ENCODE measurements around the gene MATK. TPM values are rescaled to one million over a fixed set of nuclear protein-coding genes. Genes with fewer than 3 reads are reported as not detected.

MATK gene
- total and polyA plus RNA-seq, 2 donors, result 12.0 to 16.2 TPM

GRCh38 chr19:3738477-3739220 lies 47.5 kb downstream of the MATK start:
- Histone ChIP-seq H3K27me3 (ENCODE audit: control insufficient read depth in 2 of 2, insufficient read depth in 1 of 2, low read length in 1 of 2) (no peaks in the 10 kb centered on the region), H3K27ac (ENCODE audit: low read depth in 1 of 2, low read length in 1 of 2) (no peak overlapping the region), H3K36me3 (ENCODE audit: control insufficient read depth in 2 of 2, insufficient read depth in 2 of 2, low read length in 1 of 2) (no peaks in the 10 kb centered on the region), H3K9me3 (ENCODE audit: control insufficient read depth in 2 of 2, insufficient read depth in 1 of 2, low read length in 1 of 2) (no peaks in the 10 kb centered on the region), H3K4me1 (ENCODE audit: control insufficient read depth in 2 of 2, insufficient read depth in 2 of 2, low read length in 2 of 2) (no peaks in the 10 kb centered on the region), H3K4me3 (ENCODE audit: low read length in 2 of 2) (no peak overlapping the region)
- WGBS, result 96% methylated on average over 32 of the region's 32 CpGs
- no peak for DNase-seq (ENCODE audit: low read depth in 6 of 9, low spot score in 9 of 9)

- Histone ChIP-seq H3K36me3 (ENCODE audit: control insufficient read depth in 2 of 2, insufficient read depth in 2 of 2, low read length in 1 of 2) (no peaks in the 10 kb centered on the region), H3K9me3 (ENCODE audit: control insufficient read depth in 2 of 2, insufficient read depth in 1 of 2, low read length in 1 of 2) (no peaks in the 10 kb centered on the region), H3K27me3 (ENCODE audit: control insufficient read depth in 2 of 2, insufficient read depth in 1 of 2, low read length in 1 of 2) (no peaks in the 10 kb centered on the region), H3K4me3 (ENCODE audit: low read length in 2 of 2) (no peak overlapping the region), H3K4me1 (ENCODE audit: control insufficient read depth in 2 of 2, insufficient read depth in 2 of 2, low read length in 2 of 2) (no peaks in the 10 kb centered on the region), H3K27ac (ENCODE audit: low read depth in 1 of 2, low read length in 1 of 2) (no peak overlapping the region)
- no peak for DNase-seq (ENCODE audit: low read depth in 6 of 9, low spot score in 9 of 9)
- 95% methylated on average over 10 of the region's 10 CpGs for WGBS
Measured at GRCh38 chr19:3737487-3738205, 48.5 kb downstream of the MATK start.

- no peak for DNase-seq (ENCODE audit: low read depth in 6 of 9, low spot score in 9 of 9)
- no peaks in the 10 kb centered on the region for H3K27me3 ChIP-seq (ENCODE audit: control insufficient read depth in 2 of 2, insufficient read depth in 1 of 2, low read length in 1 of 2)
- H3K4me1 ChIP-seq (ENCODE audit: control insufficient read depth in 2 of 2, insufficient read depth in 2 of 2, low read length in 2 of 2), result no peaks in the 10 kb centered on the region
- no peaks in the 10 kb centered on the region for H3K36me3 ChIP-seq (ENCODE audit: control insufficient read depth in 2 of 2, insufficient read depth in 2 of 2, low read length in 1 of 2)
- H3K27ac ChIP-seq (ENCODE audit: low read depth in 1 of 2, low read length in 1 of 2), result no peak overlapping the region
- H3K4me3 ChIP-seq (ENCODE audit: low read length in 2 of 2), result no peak overlapping the region
- no peaks in the 10 kb centered on the region for H3K9me3 ChIP-seq (ENCODE audit: control insufficient read depth in 2 of 2, insufficient read depth in 1 of 2, low read length in 1 of 2)
- 93% methylated on average over 21 of the region's 21 CpGs for whole genome bisulfite sequencing
Measured at GRCh38 chr19:3736106-3736724, 50.0 kb downstream of the MATK start.

GRCh38 chr19:3734310-3734600 lies 51.9 kb downstream of the MATK start:
- Histone ChIP-seq H3K4me3 (ENCODE audit: low read length in 2 of 2) (no peak overlapping the region), H3K4me1 (ENCODE audit: control insufficient read depth in 2 of 2, insufficient read depth in 2 of 2, low read length in 2 of 2) (no peaks in the 10 kb centered on the region), H3K27ac (ENCODE audit: low read depth in 1 of 2, low read length in 1 of 2) (no peak overlapping the region), H3K36me3 (ENCODE audit: control insufficient read depth in 2 of 2, insufficient read depth in 2 of 2, low read length in 1 of 2) (no peaks in the 10 kb centered on the region), H3K9me3 (ENCODE audit: control insufficient read depth in 2 of 2, insufficient read depth in 1 of 2, low read length in 1 of 2) (no peaks in the 10 kb centered on the region), H3K27me3 (ENCODE audit: control insufficient read depth in 2 of 2, insufficient read depth in 1 of 2, low read length in 1 of 2) (no peaks in the 10 kb centered on the region)
- 96% methylated on average over 14 of the region's 14 CpGs for WGBS
- no peak for DNase-seq (ENCODE audit: low read depth in 6 of 9, low spot score in 9 of 9)

GRCh38 chr19:3733549-3734309 lies 52.5 kb downstream of the MATK start:
- 86% methylated on average over 20 of the region's 20 CpGs for WGBS
- Histone ChIP-seq H3K36me3 (ENCODE audit: control insufficient read depth in 2 of 2, insufficient read depth in 2 of 2, low read length in 1 of 2) (no peaks in the 10 kb centered on the region), H3K9me3 (ENCODE audit: control insufficient read depth in 2 of 2, insufficient read depth in 1 of 2, low read length in 1 of 2) (no peaks in the 10 kb centered on the region), H3K4me3 (ENCODE audit: low read length in 2 of 2) (no peak overlapping the region), H3K4me1 (ENCODE audit: control insufficient read depth in 2 of 2, insufficient read depth in 2 of 2, low read length in 2 of 2) (no peaks in the 10 kb centered on the region), H3K27me3 (ENCODE audit: control insufficient read depth in 2 of 2, insufficient read depth in 1 of 2, low read length in 1 of 2) (no peaks in the 10 kb centered on the region), H3K27ac (ENCODE audit: low read depth in 1 of 2, low read length in 1 of 2) (no peak overlapping the region)
- no peak for DNase-seq (ENCODE audit: low read depth in 6 of 9, low spot score in 9 of 9)

- Histone ChIP-seq H3K4me3 (ENCODE audit: low read length in 2 of 2) (no peak overlapping the region), H3K9me3 (ENCODE audit: control insufficient read depth in 2 of 2, insufficient read depth in 1 of 2, low read length in 1 of 2) (no peaks in the 10 kb centered on the region), H3K4me1 (ENCODE audit: control insufficient read depth in 2 of 2, insufficient read depth in 2 of 2, low read length in 2 of 2) (no peaks in the 10 kb centered on the region), H3K27me3 (ENCODE audit: control insufficient read depth in 2 of 2, insufficient read depth in 1 of 2, low read length in 1 of 2) (no peaks in the 10 kb centered on the region), H3K36me3 (ENCODE audit: control insufficient read depth in 2 of 2, insufficient read depth in 2 of 2, low read length in 1 of 2) (no peaks in the 10 kb centered on the region), H3K27ac (ENCODE audit: low read depth in 1 of 2, low read length in 1 of 2) (no peak overlapping the region)
- no peak for DNase-seq (ENCODE audit: low read depth in 6 of 9, low spot score in 9 of 9)
- WGBS, result 95% methylated on average over 1 of the region's 1 CpG
Measured at GRCh38 chr19:3732108-3732507, 54.1 kb downstream of the MATK start.

GRCh38 chr19:3730457-3730958 lies 55.7 kb downstream of the MATK start:
- peaks cover 2 to 9% of the 10 kb centered on the region in 2 donors for H3K27me3 ChIP-seq (ENCODE audit: control insufficient read depth in 2 of 2, insufficient read depth in 1 of 2, low read length in 1 of 2)
- no peak overlapping the region for H3K27ac ChIP-seq (ENCODE audit: low read depth in 1 of 2, low read length in 1 of 2)
- H3K36me3 ChIP-seq (ENCODE audit: control insufficient read depth in 2 of 2, insufficient read depth in 2 of 2, low read length in 1 of 2), result no peaks in the 10 kb centered on the region
- no peaks in the 10 kb centered on the region for H3K4me1 ChIP-seq (ENCODE audit: control insufficient read depth in 2 of 2, insufficient read depth in 2 of 2, low read length in 2 of 2)
- no peak for DNase-seq (ENCODE audit: low read depth in 6 of 9, low spot score in 9 of 9)
- WGBS, result 97% methylated on average over 32 of the region's 32 CpGs
- H3K9me3 ChIP-seq (ENCODE audit: control insufficient read depth in 2 of 2, insufficient read depth in 1 of 2, low read length in 1 of 2), result peaks cover 0 to 1% of the 10 kb centered on the region in 2 donors
- no peak overlapping the region for H3K4me3 ChIP-seq (ENCODE audit: low read length in 2 of 2)
